Kidney (tissue), 14 donors: ENCODE data around the gene LY86. TPM values are rescaled to one million over a fixed set of nuclear protein-coding genes. Genes with fewer than 3 reads are reported as not detected.

ENCODE experiments used
- DNase-seq, 5 donors: peaks; one replicate each; pipeline ENCODE4 v3.0.0-alpha.2; 2013 to 2020
- FAIRE-seq: peaks from 2 replicates; lab custom pipeline; 2012; peaks lifted over from hg19 to GRCh38; lab: Jason Lieb, UNC
- H3K27ac ChIP-seq, 2 donors: one replicate each; pipeline ENCODE4 v1.7.0; 2013; ENCODE audit warnings: low read depth in 2 of 2, low read length in 2 of 2, inconsistent platforms in 1 of 2
- H3K27me3 ChIP-seq: one replicate; pipeline ENCODE4 v1.7.1; 2013; ENCODE audit warnings: low read length, inconsistent platforms; ENCODE audit not compliant: control insufficient read depth, insufficient read depth
- H3K36me3 ChIP-seq, 3 donors: one replicate each; pipeline versions ENCODE4 v1.7.0 to v1.7.1; 2013; ENCODE audit warnings: low read length in 3 of 3, control low read depth in 1 of 3, inconsistent platforms in 1 of 3; ENCODE audit not compliant: insufficient read depth in 3 of 3, control insufficient read depth in 2 of 3
- H3K4me1 ChIP-seq, 3 donors: one replicate each; pipeline versions ENCODE4 v1.7.0 to v1.7.1; 2013; ENCODE audit warnings: low read length in 3 of 3, inconsistent platforms in 1 of 3, low read depth in 1 of 3; ENCODE audit not compliant: control insufficient read depth in 2 of 3, insufficient read depth in 2 of 3
- H3K4me3 ChIP-seq, 3 donors: one replicate each; pipeline versions ENCODE4 v1.7.0 to v1.8.1; 2013; ENCODE audit warnings: low read length in 3 of 3, control low read depth in 1 of 3, inconsistent platforms in 1 of 3
- H3K9ac ChIP-seq, 3 donors: one replicate each; pipeline versions ENCODE4 v1.7.0 to v1.7.1; 2013; ENCODE audit warnings: low read length in 3 of 3, control low read depth in 1 of 3, inconsistent platforms in 1 of 3
- H3K9me3 ChIP-seq, 3 donors: one replicate each; pipeline versions ENCODE4 v1.7.0 to v1.7.1; 2013; ENCODE audit warnings: low read length in 3 of 3, control low read depth in 1 of 3, inconsistent platforms in 1 of 3; ENCODE audit not compliant: control insufficient read depth in 2 of 3, insufficient read depth in 1 of 3
- CTCF ChIP-seq: IDR thresholded peaks from 3 replicates; pipeline ENCODE4 v1.5.1; 2012; ENCODE audit warnings: mild to moderate bottlenecking, moderate library complexity, borderline replicate concordance; ENCODE audit not compliant: insufficient read depth; ENCODE audit errors: extremely low read depth
- intact Hi-C: fragments of 100-400 bp; cut with DNase I; formaldehyde crosslinking; loops from one replicate; pipeline ENCODE4 v1.11.1; 2022
- polyA plus RNA-seq: library from polyadenylated mRNA; stranded (reverse); fragments of 350-450 nt; fragmentation: Illumina TruSeq; extraction: RNeasy Lipid Tissue Mini Kit (QIAGEN cat#74804); gene quantifications from one replicate; pipeline ENCODE4 v1.2.3, GENCODE V29; 2014; ENCODE audit warnings: low read depth, low replicate concordance; ENCODE audit not compliant: insufficient read depth
- total RNA-seq: library from RNA; stranded (reverse); fragmentation: NEBNext Ultra II Directional; extraction: Animal tissue kit (Norgen Biotek cat#: 25700); gene quantifications from one replicate; pipeline ENCODE4 v1.2.1, GENCODE V29; 2021
- donor health status: control.
- donor health status: control.
- donor health status: control.
- donor health status: control.
- donor health status: control.
- donor health status: DM: yes; HTN: yes; CAD: no.
- donor health status: Normal renal cell carcinoma (clear cell type).

LY86 gene
- total and polyA plus RNA-seq, 2 donors from 2014 or later, result 4.8 to 6.1 TPM

DNA sequence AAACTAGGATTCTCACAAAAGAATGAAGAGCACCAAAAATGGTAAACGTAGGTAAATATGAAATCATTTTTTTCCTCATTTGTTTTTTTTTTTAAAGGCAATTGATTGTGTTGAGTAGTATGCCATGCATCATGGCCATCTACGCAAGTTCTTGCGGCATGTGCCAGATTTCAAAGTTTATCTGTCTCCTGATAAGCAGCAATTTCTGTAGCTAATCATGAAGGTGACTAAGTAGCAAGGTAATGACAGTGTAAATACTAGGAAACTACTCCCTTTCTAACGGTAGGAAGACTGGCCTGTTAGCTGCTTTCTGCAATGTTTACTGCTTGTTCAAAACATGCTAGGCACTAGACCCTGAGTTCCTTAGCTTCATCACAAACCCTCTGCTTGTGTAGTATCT, 13.4 kb upstream of the LY86 start:
- TF ChIP-seq CTCF, result no peak
- Histone ChIP-seq H3K9ac (no peak overlapping the region), H3K9me3 (peaks cover 0 to 11% (median 0%) of the 10 kb centered on the region in 3 donors), H3K27ac (no peak overlapping the region), H3K36me3 (no peaks in the 10 kb centered on the region), H3K4me1 (no peaks in the 10 kb centered on the region), H3K4me3 (no peak overlapping the region), H3K27me3 (no peaks in the 10 kb centered on the region)
- DNase-seq (no peak), FAIRE-seq (no peak)
- intact Hi-C loops, result no loop called here

DNA sequence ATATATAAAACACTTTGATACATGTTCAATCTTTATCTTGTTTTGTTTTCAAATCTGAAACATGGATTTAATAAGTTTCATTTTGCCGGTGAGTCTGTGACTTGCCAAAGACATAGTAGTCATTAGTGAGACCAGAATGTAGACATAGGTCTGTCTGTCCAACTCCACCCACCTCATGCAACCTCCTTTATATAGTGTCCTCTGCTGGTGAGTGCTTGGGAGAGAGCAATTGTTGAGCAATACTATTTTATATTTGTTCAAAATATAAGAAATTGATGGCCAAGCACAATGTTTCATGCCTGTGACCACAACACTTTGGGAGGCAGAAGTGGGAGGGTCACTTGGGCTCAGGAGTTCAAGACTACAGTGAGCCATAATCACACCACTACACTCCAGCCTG, 10.8 kb upstream of the LY86 start:
- Histone ChIP-seq H3K36me3 (no peaks in the 10 kb centered on the region), H3K9me3 (peaks cover 0 to 11% (median 0%) of the 10 kb centered on the region in 3 donors), H3K27ac (no peak overlapping the region), H3K4me1 (no peaks in the 10 kb centered on the region), H3K4me3 (no peak overlapping the region), H3K27me3 (no peaks in the 10 kb centered on the region), H3K9ac (no peak overlapping the region)
- FAIRE-seq (no peak), DNase-seq (no peak)
- TF ChIP-seq CTCF, result no peak
- intact Hi-C loops, result no loop called here

GRCh38 chr6:6579281-6579680, 9.2 kb upstream of the LY86 start:
- DNase-seq (no peak), FAIRE-seq (no peak)
- Histone ChIP-seq H3K27me3 (no peaks in the 10 kb centered on the region), H3K4me3 (no peak overlapping the region), H3K4me1 (no peaks in the 10 kb centered on the region), H3K9ac (no peak overlapping the region), H3K27ac (no peak overlapping the region), H3K36me3 (no peaks in the 10 kb centered on the region), H3K9me3 (peaks cover 0 to 8% (median 0%) of the 10 kb centered on the region in 3 donors)
- no peak for TF ChIP-seq CTCF
- intact Hi-C loops, result no loop called here

GRCh38 chr6:6580225-6580856, 8.2 kb upstream of the LY86 start:
- Histone ChIP-seq H3K27me3 (no peaks in the 10 kb centered on the region), H3K27ac (no peak overlapping the region), H3K36me3 (no peaks in the 10 kb centered on the region), H3K4me1 (no peaks in the 10 kb centered on the region), H3K9me3 (peaks cover 0 to 5% (median 0%) of the 10 kb centered on the region in 3 donors), H3K4me3 (no peak overlapping the region), H3K9ac (no peak overlapping the region)
- TF ChIP-seq CTCF, result no peak
- intact Hi-C loops, result no loop called here
- DNase-seq (no peak), FAIRE-seq (no peak)
